GM19467 (cell line): ENCODE results near the gene RPS29.
"Not testable (repeated sequence)": the region's sequence is repeated elsewhere in the genome, so short reads cannot be mapped to it uniquely, and the experiment has no call there.

Experiments used
- ATAC-seq: cut with Tn5 transposase; IDR thresholded peaks from one replicate; pipeline ENCODE4 v1.9.1; 2021; ENCODE audit warnings: mild to moderate bottlenecking, moderate library complexity; ENCODE audit not compliant: unreplicated experiment

Gene RPS29

DNA sequence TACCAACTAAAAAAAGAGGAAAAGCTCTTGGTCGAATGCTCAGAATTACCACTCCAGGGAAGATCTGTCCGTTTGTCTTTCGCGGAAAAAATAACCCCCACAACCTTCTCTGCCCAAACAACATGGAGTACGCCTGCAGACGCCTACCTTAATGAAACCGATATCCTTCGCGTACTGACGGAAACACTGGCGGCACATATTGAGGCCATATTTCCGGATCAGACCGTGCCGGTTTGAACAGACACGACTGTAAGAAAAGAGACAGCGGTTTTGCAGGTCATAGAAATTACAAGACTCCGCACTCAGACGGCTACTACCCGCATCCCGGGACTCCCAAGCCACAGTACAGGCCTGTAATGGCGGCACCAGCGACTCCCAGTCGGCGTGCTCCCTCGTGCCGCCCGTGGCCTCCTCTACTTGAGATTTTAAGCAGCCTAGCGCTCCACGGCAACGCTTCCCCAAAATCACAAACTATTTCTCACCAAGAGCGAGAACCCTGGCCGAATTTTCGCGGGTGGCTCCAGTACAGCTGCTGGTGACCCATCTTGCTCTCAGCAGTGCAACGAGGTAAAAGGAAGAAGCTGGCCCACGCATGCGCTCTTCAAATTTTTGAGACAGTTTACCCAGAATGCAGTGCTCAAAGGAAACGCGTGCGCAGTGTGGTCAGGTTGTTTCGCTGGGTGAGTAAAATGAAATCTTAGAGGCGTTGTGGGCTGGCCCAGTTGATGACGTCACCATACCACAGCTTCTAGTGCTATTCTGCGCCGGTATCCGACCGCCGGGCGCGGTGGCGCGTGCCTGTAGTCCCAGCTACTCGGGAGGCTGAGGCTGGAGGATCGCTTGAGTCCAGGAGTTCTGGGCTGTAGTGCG, at the start of gene RPS29:
Gene RPS29 (minus strand): TSS at position 578 of the 870 bp plus-strand sequence. CDS start 34 bp downstream, at position 544.
- ATAC-seq = peak; percentile 87

DNA sequence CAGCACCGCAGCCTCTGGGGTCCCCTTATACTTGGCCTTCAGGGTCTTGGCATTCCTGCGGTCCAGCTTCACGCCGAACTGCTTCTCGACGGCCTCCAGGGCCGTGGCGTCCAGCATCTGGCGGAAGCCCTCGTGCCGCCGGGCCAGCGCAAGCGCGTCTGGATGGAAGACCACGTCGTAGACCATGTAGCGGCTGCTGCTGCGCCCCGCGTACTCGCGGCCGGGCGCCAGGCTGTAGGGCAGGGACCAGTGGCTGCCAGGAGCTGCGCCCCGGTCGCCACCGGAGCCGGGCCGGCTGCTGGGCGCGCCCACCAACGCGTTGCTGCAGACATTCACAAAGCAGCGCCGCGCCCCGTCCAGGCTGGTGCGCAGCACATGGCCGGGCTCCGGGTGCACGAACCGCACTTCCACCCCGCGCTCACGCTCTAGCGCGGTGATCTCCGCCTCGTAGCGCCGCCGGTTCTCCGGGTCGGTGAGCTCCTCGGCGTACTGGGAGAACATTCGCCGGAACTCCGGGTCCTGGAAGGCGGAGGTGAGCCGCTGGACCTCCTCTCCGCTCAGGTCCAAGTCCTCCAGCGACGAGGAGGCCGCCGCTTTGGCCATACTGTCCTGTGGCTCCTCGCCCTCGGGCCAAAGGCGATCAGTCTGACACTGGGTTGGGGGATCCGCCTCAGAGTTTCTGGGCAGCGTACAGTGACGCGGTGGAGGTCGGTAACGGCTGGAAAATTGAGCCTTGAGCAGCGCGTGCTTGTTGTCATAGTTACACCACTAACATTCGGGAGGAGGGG, 48.6 kb upstream of the RPS29 start, which contains the start of gene DNAAF2:
Gene DNAAF2 (minus strand): TSS at position 698 of the 788 bp plus-strand sequence. CDS start 95 bp downstream, at position 603.
- ATAC-seq = peak; percentile 23

DNA sequence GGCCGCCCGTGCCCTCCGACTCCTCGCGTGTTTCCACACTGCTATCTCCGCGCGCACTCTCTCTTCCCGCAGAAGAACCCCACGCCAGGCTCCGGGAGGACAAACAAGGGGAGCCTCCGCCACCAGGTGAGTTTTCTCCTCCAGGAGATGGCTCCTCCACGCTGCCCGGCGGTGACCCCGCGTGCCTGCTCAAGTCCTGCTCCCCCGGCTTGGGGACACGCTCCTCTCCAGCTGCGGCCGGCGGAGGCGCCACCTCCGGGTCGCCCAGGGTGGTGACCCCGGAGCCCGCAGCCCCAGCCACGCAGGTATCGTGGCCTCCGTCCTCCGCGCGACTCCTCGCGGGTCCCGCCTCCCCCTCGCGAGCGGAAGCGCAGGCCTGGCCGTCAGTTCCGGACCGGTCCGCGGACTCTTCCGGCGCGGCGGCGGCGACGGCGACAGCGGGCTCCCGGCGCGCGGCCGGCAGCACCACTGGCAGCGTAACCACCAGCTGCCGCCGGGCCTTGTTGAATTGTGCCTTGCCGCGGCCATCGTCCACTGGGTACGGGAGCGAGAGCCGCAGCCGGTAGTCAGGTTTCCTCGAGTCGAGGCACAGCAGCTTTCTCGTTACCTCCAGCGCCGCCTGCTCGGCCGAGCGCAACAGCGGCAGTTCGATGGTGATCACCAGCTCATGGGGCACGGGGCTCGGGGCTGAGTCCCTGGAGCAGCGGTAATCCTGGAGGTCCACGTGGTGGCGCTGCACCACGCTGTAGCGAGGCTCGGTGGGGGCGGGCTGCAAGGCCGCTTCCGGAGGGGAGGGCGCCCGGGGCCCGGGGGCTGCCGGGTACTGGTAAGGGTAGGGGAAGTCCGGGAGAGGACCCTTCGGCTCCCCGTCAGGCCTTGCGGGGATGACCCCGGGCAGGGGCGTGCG, 47.7 kb upstream of the RPS29 start:
- peak; percentile 80 for ATAC-seq

DNA sequence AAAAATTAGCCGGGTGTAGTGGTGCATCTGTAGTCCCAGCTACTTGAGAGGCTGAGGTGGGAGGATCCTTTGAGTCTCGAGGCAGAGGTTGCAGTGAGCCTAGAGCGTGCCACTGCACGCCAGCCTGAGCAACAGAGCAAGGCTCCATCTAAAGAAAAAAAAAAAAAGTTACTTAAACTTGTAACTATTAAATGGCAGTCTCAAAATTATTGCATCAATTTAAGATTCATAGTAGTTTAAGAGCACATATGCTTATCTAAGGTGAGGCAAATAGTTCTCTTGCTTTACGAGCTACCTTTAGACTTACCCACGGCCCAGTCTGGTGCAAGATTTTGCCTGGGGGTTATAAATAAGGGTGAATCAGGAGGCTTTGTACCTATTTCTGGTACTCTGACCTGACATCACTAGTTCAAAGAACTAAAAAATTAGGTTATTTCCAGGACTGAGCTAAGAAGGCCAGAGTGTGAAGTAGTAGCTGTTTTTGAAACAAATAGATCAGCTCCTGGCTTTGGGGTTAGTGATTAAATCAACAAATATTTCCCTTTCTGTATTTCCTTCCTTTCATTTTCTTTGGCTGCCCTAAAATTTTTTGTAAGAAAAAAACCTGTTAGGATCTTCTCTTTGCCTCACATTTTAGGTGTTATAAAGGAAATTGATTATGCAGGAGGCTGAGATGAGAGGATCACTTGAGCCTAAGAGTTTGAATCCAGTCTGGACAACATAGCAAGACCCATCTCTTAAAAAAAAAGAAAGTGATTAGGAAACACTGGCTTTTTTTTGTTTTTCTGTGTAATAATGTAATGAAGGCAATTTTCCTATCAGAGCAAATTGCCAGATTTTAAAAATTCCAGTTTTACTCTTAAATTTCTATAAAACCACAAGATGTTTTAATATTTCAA, 38.0 kb upstream of the RPS29 start:
- no peak for ATAC-seq

DNA sequence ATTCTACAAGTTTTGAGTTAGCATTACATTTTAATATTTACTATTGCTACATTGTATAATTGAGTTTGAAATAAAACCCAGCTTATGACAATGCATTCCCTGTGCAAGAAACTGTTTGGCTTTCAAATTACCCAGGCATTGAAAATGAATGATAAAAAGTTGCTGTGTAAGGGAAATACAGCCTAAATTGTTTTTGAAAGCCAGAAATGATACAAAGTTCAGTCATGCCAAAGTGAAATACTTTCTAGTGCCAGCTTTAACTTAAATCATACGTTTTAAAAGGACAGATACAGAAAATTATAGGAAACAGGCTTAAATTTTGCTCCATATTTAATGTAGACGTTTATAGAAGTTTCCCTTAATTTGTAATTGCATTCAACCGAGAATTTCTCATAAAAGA, 37.2 kb upstream of the RPS29 start:
- no peak for ATAC-seq

DNA sequence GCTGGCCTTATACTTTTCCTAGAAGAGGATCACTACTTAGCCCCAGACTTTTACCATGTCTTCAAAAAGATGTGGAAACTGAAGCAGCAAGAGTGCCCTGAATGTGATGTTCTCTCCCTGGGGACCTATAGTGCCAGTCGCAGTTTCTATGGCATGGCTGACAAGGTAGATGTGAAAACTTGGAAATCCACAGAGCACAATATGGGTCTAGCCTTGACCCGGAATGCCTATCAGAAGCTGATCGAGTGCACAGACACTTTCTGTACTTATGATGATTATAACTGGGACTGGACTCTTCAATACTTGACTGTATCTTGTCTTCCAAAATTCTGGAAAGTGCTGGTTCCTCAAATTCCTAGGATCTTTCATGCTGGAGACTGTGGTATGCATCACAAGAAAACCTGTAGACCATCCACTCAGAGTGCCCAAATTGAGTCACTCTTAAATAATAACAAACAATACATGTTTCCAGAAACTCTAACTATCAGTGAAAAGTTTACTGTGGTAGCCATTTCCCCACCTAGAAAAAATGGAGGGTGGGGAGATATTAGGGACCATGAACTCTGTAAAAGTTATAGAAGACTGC, 35.9 kb upstream of the RPS29 start:
- ATAC-seq = no peak

DNA sequence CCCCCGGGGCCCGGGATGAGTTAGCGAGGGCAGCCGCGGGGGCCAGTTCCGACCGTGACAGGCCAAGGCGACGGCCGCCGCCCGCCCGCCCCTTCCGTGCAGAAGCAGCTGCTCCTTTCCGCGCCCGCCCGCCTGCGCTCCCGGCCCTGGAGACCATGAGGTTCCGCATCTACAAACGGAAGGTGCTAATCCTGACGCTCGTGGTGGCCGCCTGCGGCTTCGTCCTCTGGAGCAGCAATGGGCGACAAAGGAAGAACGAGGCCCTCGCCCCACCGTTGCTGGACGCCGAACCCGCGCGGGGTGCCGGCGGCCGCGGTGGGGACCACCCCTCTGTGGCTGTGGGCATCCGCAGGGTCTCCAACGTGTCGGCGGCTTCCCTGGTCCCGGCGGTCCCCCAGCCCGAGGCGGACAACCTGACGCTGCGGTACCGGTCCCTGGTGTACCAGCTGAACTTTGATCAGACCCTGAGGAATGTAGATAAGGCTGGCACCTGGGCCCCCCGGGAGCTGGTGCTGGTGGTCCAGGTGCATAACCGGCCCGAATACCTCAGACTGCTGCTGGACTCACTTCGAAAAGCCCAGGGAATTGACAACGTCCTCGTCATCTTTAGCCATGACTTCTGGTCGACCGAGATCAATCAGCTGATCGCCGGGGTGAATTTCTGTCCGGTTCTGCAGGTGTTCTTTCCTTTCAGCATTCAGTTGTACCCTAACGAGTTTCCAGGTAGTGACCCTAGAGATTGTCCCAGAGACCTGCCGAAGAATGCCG, 35.1 kb upstream of the RPS29 start:
- ATAC-seq = peak; percentile 20

DNA sequence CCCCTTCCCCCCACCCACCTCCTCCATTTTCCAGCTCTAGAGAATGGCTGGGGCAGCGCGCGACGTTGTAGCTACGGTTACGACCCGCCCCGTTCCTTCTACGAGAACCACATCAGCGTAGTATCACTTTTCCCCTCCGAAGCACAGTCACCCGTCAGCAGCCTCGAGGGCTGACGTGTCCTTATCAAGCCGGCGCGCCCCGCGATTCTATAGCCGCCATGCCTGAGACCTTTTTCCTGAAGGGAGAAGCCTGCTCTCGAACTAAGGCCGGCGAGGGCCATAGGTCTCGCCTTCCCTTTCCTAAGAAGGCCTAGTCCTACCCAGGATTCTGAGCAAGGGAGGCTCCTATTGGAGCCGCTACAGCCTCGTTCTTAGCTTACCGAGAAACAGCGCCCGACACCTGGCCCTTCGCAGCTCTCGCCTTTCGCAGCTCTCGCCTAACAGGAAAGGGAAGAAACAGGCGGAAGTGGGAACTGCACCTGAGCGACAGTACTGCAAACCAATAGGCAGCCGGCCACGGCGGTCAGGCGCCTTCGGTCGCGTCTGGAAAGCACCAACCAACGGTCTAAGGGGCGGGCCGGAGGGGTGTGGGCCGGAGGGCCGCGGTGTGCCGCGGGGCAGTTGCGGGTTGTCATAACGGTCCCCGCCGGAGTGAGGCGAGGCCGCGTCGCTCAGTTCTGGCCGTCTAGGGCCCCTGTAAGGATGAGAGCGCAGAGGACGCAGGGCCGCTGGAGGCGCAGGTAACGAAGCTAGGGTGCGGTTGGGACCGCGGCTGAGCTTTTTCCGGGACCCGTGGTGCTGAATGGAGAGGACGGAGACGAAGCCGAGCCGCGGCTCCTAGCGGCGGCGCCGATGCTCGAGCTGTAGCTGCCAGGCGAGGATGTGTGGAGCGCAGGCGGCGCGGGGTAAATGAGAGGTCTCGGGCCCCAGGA, 34.3 kb upstream of the RPS29 start, which contains the start of the genes MGAT2 and RPL36AL:
Gene MGAT2 (plus strand): TSS at position 618 of the 932 bp plus-strand sequence. CDS start 470 bp downstream, outside the sequence.
Gene RPL36AL (minus strand): TSS at position 445 of the 932 bp plus-strand sequence. CDS start 1,522 bp downstream, outside the sequence.
- peak; percentile 95 for ATAC-seq

DNA sequence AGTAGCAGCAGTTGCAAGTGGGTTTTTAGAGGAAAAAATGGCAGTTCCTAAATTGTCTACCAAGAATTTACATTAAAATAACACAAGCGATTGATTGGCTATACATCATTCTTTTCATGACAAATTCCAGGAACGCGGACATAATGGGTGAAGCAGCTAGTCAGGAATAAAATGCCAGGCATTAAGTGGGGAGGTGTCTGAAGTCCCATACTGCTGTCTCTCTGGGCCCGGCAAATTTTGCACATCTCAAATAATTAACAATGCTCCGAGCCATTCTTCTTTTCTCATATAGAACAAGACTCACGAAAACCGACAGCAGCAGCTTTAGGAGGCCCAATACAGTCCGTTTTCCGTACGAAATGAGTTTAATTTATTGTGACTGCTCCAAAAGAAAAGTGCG, 33.5 kb upstream of the RPS29 start:
- no peak for ATAC-seq

DNA sequence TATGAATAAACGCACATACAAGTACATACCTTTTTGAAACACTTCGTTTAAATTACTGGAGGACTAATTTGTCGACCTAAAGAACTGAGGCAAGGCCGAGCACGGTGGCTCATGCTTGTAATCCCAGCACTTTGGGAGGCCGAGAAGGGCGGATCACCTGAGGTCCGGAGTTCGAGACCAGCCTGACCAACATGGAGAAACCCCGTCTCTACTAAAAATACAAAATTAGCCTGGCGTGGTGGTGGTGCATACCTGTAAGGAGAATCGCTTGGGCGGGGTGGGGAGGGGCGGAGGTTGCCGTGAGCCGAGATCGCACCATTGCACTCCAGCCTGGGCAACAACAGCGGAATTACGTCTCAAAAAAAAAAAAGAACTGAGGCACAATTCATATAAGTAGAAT, 33.1 kb upstream of the RPS29 start:
- not testable (repeated sequence) for ATAC-seq

DNA sequence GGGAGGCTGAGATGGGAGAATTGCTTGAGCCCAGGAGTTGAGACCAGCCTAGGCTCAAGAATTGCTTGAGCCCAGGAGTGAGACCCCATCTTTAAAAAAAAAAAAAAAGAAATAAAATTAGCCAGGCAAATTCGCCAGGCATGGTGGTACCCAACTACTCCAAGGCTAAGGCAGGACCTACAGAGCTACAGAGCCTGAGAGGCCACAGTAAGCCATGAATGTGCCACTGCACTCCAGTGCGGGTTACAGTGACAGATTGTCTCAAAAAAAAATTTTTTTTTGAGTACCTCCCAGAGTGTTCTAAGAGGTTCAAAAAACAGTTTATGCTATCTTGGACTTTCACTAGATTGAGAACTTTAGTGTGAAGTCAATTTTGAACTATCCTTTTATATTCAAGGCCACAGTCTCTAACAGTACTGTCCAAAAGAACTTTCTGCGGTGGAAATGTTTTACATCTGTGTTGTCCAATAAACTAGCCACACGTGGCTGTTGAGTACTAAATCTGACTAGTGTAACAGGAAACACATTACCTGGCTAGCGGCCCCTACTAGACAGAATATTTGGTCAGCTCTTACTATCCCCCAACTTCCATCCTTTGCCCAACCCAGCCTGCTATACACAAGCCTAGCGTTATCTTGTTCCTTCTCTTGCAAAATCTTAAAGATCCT, 31.8 kb upstream of the RPS29 start:
- ATAC-seq = no peak

DNA sequence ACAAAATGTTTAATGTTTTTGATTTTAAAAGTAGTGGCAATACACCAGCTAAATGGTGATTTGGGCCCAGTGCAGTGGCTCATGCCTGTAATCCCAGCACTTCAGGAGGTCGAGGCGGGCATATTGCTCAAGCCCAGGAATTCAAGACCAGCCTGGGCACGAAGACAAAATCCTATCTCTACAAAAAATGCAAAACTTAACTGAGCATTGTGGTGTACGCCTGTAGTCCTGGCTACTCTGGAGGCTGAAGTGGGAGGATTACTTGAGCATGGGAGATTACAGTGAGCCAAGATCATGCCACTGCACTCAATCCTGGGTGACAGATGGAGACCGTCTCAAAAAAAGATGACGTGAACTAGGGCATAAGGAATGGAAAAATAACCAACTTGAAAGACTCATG, 29.6 kb upstream of the RPS29 start:
- no peak for ATAC-seq

DNA sequence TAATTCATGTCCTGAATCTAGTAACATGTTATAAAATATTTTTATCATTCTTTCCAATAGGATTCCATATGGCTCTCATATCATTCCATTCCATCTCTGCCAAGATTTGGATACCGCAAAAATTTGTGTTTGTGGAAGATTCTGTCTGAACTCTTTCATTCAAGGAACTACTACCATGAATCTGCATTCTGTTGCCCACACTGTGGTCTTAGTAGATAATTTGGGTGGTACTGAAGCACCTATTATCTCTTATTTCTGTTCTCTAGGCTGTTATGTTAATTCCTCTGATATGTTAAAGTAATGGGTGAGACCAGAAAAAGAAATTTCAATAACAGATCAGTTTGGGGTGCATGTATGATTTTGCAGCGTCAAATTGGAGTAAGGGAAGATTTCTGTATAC, 28.0 kb upstream of the RPS29 start:
- no peak for ATAC-seq

DNA sequence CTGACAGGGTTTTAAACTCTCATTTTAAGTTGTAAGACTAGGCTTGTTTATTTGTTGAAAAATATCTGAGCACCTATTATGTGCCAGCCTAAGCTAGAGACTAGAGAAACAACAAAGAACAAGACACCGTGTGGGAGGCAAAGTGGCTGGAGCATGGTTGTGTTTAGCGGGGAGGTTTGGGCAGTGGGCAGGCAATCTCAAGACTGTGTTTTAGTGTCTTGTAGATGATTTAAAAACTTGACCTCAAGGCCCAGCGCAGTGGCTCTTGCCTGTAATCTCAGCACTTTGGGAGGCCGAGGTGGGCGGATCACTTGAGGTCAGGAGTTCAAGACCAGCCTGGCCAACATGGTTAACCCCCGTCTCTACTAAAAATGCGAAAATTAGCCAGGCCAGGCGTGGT, 26.5 kb upstream of the RPS29 start:
- ATAC-seq = no peak

DNA sequence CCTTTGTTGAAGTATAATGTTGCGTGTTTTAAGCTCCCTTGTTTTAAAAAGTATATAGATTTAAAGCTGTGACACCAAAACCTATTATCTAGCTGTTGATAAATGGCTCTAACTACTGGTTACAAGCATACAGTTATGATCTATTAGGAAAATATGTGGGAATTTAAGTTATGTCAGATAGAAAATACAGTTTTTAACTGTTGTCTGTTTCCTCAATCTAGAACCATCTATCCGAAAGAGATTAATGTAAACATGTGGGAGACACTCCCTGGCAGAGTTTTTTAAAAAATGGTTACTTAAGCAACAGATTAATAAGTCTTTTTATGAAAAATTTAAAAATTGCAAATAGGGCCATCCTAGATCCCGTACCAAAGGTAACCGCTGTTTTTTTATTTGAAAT, 26.1 kb upstream of the RPS29 start:
- ATAC-seq = no peak

DNA sequence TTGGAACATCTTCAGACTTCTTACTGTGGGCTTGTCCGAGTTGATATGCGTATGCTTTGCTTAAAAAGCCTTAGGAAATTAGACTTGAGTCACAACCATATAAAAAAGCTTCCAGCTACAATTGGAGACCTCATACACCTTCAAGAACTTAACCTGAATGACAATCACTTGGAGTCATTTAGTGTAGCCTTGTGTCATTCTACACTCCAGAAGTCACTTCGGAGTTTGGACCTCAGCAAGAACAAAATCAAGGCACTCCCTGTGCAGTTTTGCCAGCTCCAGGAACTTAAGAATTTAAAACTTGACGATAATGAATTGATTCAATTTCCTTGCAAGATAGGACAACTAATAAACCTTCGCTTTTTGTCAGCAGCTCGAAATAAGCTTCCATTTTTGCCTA, 21.4 kb upstream of the RPS29 start:
- no peak for ATAC-seq
